Bronchial epithelial cell (primary cell): ENCODE results near the gene MYRIP. TPM values are rescaled to one million over a fixed set of nuclear protein-coding genes. Genes with fewer than 3 reads are reported as not detected.

ENCODE experiments used
- DNase-seq: peaks from one replicate; pipeline ENCODE4 v3.0.0-alpha.2; 2010; ENCODE audit warnings: low read depth
- FAIRE-seq: peaks from 2 replicates; lab custom pipeline; 2011; peaks lifted over from hg19 to GRCh38; lab: Jason Lieb, UNC
- H3K27me3 ChIP-seq: 2 replicates; pipeline ENCODE4 v1.5.1; 2011; ENCODE audit warnings: low read length; ENCODE audit not compliant: control insufficient read depth, insufficient read depth
- H3K36me3 ChIP-seq: 2 replicates; pipeline ENCODE4 v1.5.1; 2011; ENCODE audit warnings: low read length; ENCODE audit not compliant: control insufficient read depth, insufficient read depth
- H3K4me3 ChIP-seq: 2 replicates; pipeline ENCODE4 v1.5.1; 2011; ENCODE audit warnings: mild to moderate bottlenecking, low read depth, low read length, control low read depth
- total RNA-seq: library from RNA; depleted of rRNA; stranded (reverse); fragments of >200 nt; gene quantifications from 2 replicates; pipeline ENCODE4 v1.2.1, GENCODE V29; 2014
- TF ChIP-seq, protein P1 (sequence below): IDR thresholded peaks from 2 replicates; pipeline ENCODE4 v1.5.1; 2011; ENCODE audit warnings: mild to moderate bottlenecking, moderate library complexity, low read length, control low read depth, inconsistent platforms; ENCODE audit not compliant: insufficient read depth, severe bottlenecking

Gene MYRIP
- total RNA-seq, 1 donor from 2014 or later, result not detected

DNA sequence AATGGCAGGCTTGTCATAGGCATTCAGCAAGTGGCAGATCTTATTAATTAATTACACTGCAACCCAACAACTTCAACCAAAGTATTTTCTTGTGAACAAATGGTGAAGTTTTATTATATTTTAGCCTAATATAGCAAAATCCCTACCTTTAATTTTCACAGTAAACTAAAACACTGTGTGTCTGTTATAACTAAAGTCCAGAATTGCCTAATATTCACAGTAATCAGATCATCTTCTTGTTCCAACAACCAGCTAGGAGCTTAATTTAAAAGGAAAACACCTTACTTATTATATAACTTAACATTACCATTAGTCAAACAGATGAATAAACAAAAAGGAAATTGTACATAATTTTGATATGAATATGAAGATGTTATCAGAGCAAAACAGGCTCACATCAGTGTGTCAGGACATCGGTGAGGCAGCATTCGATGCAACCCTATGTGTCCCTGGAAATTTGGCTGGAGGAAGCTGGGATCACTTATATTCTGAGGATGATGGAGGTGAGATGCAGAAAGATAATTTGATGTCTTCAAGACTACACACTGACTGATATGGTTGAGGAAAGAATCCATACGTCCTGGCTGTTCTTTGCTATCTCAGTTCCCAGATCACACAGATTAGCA is 310.8 kb downstream of the MYRIP start:
- Histone ChIP-seq H3K27me3 (no peaks in the 10 kb centered on the region), H3K4me3 (no peak overlapping the region), H3K36me3 (no peaks in the 10 kb centered on the region)
- TF ChIP-seq, protein P1, sequence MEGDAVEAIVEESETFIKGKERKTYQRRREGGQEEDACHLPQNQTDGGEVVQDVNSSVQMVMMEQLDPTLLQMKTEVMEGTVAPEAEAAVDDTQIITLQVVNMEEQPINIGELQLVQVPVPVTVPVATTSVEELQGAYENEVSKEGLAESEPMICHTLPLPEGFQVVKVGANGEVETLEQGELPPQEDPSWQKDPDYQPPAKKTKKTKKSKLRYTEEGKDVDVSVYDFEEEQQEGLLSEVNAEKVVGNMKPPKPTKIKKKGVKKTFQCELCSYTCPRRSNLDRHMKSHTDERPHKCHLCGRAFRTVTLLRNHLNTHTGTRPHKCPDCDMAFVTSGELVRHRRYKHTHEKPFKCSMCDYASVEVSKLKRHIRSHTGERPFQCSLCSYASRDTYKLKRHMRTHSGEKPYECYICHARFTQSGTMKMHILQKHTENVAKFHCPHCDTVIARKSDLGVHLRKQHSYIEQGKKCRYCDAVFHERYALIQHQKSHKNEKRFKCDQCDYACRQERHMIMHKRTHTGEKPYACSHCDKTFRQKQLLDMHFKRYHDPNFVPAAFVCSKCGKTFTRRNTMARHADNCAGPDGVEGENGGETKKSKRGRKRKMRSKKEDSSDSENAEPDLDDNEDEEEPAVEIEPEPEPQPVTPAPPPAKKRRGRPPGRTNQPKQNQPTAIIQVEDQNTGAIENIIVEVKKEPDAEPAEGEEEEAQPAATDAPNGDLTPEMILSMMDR, result no peak
- DNase-seq (no peak), FAIRE-seq (no peak)

DNA sequence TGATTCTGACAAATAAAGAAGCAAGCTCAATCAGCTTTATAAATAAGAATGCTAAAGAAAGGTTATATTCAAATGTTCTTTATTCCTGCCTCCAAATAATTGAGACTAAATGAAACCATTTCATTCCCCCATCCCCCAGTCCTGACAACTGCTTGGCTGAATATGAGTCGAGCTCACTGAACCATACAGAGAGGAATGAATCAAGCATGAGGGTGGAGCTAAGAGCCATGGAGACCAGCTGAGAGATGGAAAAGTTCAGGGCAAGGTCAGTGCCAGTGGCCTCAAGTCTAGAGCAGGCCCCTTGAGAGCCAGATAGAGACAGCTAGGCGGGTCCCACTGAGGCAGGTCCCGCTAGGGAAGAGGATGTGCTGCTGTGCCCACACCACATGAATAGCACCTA is 311.4 kb downstream of the MYRIP start:
- DNase-seq, result peak; percentile 59
- no peak for FAIRE-seq

DNA sequence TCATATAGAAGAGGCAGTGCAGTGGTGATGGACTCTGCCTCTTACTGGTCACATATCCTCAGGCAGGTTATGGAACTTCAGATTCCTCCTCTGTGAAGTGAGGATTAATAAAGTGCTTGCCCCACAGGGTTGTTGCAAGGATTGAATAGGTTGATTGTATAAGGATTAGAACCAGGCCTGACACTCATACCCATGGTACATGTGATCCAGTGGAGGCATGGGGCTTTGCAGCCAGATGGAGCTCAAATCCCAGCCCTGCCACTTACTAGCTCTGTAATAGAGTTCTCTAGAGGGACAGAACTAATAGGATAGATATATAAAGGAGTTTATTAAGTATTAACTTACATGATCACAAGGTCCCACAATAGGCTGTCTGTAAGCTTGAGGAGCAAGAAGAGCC is 315.5 kb downstream of the MYRIP start:
- FAIRE-seq (no peak), DNase-seq (no peak)
- no peaks in the 10 kb centered on the region for H3K27me3 ChIP-seq
- H3K36me3 ChIP-seq, result no peaks in the 10 kb centered on the region
- no peak overlapping the region for H3K4me3 ChIP-seq
- TF ChIP-seq, protein P1, result no peak

More for the DNA sequence above, 311.4 kb downstream of the MYRIP start:
- Histone ChIP-seq H3K27me3 (no peaks in the 10 kb centered on the region), H3K4me3 (no peak overlapping the region), H3K36me3 (no peaks in the 10 kb centered on the region)
- TF ChIP-seq, protein P1, result no peak

DNA sequence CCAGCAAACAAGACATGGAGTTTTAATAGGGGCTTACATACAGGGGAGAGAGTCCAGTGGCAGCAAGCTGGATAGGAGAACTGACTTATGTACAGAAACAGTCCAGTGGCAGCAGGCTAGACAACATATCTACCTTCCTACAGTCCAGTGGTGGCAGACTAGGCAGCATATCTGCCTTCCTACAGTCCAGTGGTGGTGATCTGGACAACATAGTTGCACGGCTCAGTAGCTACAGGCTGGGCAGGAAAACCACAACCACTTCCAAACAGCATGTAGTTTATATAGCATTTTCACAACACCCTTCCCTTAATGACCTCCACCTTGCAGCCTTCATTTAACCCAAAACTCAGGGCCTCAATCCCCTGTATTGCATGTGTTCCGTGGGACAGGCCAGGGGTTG is 318.8 kb downstream of the MYRIP start:
- TF ChIP-seq, protein P1, result no peak
- no peaks in the 10 kb centered on the region for H3K36me3 ChIP-seq
- DNase-seq (no peak), FAIRE-seq (no peak)
- H3K27me3 ChIP-seq, result no peaks in the 10 kb centered on the region
- H3K4me3 ChIP-seq, result no peak overlapping the region

DNA sequence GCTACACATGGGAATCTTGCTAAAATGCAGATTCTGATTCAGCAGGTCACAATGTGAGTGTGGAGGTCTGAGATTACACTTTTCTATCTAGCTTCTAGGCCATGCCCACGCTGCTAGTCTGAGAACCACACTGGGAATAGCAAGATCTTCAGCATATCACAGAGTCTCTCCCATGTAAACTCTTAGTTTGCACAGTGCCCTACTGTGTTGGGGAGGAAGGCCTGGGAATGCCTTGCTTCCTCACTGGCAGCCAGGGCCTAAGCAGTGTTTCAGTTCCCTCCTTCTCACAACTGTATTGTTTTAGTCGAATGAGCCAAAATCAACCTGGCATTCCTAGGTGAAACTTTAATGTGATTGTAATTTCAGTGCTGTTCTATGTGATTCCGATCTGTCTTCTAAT is 320.1 kb downstream of the MYRIP start:
- TF ChIP-seq, protein P1, result no peak
- FAIRE-seq (no peak), DNase-seq (no peak)
- Histone ChIP-seq H3K4me3 (no peak overlapping the region), H3K36me3 (no peaks in the 10 kb centered on the region), H3K27me3 (no peaks in the 10 kb centered on the region)

DNA sequence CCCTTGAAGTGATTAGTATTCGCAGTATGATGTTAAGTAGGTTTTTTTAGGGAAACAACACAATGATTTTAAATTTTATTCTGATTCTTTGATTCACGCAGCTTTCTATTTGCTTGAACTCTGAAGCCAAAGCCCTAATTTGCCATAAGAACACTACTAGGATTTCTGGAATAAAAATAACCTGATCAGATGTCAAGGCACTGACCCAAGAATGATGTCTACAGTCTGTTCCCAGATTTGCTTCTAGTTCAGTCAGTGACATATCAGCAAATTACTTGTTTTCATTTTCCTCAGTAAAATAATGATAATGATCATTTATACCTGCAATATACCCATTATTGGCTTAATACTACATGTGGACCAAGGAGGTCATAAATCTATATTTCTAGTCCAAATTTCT is 320.6 kb downstream of the MYRIP start:
- H3K36me3 ChIP-seq, result no peaks in the 10 kb centered on the region
- no peak overlapping the region for H3K4me3 ChIP-seq
- DNase-seq (no peak), FAIRE-seq (no peak)
- TF ChIP-seq, protein P1, result no peak
- H3K27me3 ChIP-seq, result no peaks in the 10 kb centered on the region
